GM19468 (cell line): ENCODE measurements around the gene RAD51AP2.
"Not testable (repeated sequence)": the region's sequence is repeated elsewhere in the genome, so short reads cannot be mapped to it uniquely, and the experiment has no call there.

Source experiments
- ATAC-seq: cut with Tn5 transposase; IDR thresholded peaks from one replicate; pipeline ENCODE4 v1.9.1; 2021; ENCODE audit warnings: mild to moderate bottlenecking, moderate library complexity, moderate number of reproducible peaks; ENCODE audit not compliant: unreplicated experiment; ENCODE audit errors: extremely low read depth

RAD51AP2 gene

DNA sequence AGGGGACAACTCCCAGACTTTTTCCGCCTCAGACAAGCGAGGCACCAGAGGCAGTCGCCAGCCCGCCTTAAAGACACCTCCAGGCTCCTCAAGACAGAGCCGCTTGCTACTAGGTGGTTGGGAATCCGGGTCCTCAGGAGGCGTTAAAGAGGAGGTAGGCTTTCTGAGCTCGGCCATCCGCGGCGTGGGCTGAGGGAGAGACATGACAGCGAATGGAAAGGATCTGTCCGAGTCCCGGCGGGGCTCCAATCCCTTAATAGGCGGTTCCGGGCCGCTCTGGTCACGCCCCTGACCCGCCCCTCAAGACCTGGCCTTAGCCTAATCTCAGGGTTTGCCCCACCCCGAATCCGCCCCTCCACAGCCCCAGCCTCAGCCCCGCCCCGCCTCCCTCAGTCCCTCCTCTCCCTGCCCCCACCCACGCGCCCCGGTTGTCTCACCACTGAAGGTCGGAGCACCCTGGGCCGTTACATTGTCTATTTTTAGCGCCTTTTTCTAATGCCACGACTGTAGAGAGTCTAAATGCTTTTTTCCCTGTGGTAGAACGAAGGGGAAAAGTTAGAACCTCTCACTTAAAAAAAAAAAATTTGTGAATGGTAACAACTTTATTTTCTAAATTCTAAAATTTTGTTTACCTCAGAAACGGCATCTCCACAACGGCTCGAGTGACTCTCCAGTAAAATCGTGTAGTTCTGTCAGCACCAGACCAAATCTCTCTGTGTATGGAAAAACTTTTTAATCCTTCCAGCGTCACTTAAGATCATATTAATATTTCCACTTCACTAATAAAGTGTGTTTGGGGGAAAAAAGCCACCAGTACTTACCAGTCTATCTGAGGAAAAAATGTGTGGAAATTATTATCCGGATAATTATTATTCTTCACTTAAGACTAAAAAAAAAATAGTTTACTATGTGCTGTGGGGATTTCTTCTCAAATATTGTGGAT is at the start of gene RAD51AP2:
Gene RAD51AP2, minus strand, starts transcription at position 229 of the 943 bp plus-strand sequence. Its CDS starts 25 bp downstream, at position 204.
- peak; percentile 74 for ATAC-seq

DNA sequence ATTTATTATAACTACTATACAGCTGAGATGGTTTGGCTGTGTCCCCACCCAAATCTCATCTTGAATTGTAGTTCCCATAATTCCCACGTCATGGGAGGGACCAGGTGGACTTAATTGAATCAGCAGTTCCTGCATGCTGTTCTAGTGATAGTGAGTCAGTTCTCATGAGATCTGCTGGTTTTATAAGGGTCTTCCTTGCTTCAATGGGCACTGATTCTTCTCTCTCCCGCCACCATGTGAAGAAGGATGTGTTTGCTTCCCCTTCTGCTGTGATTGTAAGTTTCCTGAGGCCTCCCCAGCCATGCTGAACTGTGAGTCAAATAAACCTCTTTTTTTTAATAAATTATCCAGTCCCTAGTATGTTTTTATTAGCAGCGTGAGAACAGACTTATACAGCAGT is 47.5 kb upstream of the RAD51AP2 start:
- not testable (repeated sequence) for ATAC-seq

DNA sequence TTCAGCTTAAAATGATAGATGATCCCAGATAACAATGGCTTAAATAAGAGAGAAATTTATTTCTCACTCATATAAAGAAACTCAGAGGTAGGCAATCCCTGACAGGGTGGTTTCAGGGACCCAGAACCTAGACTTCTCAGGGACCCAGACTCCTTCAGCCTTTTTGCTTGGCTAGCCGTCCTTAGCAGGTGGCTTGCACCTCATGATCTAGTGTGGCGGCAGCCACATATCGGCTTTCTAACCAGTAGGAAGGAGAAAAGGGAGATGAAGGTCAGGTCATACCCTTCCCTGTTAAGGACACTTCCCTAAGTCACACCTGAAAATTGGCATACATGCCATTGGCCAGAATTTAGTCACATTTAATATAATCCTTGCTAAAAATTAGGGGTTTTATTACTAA is 40.6 kb upstream of the RAD51AP2 start:
- no peak for ATAC-seq

DNA sequence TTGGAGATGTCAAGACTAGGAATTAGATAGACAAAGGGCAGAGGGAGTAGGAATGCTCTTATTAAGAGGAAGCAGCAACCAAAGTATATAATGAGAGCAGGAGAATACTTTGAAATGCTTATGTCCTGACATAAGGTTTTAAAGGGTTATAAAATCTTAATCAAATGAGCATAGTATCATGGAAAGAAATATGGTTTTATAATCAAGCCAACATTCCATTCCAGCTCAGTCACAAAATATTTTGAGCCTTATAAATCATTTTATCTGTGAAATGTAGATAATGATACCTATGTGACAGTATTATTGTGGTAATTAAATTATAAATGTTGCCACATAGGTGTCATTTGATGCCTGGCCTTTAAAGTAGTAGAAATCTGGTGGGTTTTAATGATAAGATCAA is 39.8 kb upstream of the RAD51AP2 start:
- ATAC-seq = no peak

DNA sequence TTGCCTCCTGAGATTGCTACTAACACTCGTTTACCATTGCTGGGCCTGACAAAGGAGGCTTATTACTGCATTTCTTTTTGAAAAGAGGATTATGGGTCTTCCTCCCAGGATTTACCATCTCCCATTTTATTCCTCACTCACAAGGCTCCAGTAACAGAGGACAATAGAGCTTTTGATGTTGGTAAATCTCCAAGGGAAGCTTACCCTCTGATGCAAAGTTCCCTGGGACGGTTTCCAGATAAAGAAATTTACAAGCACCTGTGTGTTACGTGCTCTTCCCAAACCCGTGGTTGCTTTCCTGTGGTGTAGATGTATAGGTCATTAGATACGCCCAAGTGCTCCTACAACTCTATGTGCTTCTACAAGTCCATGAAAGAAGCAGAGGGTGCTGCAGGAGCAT is 39.4 kb upstream of the RAD51AP2 start:
- no peak for ATAC-seq

DNA sequence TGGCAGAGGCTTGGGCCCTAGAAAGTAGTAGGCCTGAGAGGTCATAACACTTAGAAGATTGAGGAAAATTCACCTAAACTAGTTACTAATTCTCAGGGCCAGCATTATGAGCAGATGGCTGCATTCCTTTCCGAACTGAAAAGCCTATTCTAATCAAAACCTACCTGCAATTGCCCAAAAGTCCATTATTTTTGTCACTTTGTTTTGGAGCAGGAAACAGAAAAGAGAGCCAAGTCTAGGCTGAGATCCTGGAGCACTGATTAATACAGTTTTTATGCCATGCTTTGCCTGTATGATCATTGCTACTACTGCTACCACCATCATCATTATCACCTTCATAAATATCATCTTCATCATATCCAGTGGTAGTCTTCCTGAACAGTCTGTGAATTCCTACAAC is 36.9 kb upstream of the RAD51AP2 start:
- no peak for ATAC-seq

DNA sequence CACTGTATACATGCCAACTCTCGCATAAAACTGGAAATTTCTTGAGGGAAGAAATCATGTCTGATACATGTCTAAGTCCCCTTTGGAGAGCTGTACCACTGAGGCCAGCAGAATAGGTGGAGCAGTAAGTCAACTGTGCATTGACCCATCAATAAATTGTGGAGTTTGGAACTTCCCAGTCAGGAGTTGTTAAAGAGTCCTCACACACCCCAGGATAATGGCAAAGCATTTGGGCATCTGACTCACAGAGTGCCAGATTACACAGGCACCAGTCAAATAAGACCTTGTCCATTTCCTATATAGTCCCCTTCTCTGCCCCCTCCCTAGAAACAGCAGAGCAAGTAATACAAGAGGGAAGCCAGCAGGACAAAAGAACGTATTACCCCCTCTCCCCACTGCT is 32.7 kb upstream of the RAD51AP2 start:
- ATAC-seq = no peak

DNA sequence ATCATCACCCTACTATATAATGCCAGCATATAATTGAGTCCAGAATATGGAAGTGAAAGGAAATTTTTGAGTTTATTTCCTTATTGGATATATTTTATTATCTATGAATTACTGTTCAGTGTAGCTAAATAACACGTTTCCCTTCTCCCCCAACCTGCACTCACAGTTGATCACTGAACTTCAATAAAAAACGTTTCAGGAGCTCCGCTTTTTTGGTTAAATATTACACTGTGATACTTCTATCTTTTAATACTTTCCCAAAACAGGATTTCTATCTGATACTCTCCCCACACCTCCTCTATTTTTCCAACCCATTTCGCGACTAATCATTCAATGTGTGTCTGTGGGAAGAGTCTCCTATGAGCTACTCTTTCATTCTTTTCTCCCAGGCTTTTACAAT is 29.5 kb upstream of the RAD51AP2 start:
- no peak for ATAC-seq

DNA sequence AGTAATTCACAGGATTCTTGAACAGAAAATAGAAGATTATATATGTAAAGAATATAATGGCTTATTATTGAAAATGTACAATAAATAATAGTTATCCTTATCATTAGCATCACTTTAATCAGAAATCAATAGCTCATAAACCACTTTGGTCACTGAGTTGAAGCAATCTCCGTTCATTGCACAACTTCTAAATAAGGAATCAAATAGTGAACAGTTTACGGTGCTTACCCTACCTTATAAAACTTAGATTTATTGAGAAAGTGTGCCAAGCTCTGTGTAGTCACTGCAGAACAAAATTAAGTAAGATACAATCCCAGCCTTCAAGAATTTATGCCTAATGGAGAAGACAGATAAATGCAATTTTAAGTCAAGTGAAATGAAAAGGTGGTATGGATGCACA is 29.0 kb upstream of the RAD51AP2 start:
- ATAC-seq = no peak

DNA sequence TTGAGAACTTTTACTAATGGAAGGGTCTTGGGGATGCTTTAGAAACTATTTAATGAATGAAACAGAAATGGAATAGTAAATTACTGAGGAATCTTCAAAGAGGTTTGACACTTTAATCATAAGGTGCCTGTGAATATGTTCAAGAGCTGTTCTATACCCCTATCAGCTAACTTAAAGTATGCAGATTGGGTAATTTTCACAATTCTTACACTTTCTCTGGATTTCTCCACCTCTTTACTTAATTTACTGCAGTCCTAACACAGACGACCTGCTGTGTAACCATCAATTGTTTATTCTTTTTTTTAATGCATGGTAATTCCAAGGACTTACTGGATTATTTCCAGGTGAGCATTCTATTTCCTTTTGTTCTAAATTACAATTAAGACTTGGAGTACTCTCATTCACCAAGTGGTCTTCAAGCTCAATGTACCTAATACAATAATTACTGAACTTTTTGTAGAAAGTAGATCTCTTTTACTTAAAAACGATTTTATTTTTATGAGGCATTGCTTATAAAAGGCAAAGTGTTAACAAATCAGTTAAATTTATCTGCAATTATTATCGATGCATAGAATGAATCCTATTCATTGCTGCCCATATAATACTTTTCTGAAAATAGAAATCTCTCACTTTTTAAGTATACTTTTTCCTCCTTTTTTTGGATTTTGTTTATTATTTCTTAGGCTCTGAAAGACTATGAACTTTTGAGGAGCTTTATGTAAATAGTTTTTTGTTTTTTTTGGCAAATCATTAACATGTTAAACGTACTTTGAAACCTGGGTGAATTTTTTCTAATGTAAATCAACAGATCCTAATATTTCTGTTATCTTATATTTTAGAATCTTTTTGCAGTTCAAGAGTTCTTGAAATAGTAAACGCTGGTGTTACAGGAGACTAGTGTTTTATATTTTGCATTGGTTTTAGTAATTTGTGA is 27.7 kb upstream of the RAD51AP2 start:
- ATAC-seq = no peak

DNA sequence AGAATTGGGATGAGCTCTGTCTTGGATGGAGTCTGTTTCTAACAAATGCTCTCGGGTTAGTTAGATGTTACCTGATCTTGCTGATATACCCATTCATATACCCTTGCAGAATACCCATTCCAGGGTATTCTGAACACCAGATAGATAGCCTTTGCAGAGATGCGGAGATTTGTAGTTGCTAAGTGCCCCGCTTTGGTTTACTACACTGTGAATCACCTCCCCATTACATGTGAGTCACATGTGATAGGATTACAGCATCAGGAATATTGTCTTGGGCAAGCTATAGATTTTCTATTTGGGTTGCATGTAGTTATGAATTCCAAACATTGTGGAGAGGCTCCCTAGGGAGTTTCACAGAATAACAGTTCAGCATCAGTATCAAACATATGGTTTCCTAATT is 26.0 kb upstream of the RAD51AP2 start:
- ATAC-seq = no peak

DNA sequence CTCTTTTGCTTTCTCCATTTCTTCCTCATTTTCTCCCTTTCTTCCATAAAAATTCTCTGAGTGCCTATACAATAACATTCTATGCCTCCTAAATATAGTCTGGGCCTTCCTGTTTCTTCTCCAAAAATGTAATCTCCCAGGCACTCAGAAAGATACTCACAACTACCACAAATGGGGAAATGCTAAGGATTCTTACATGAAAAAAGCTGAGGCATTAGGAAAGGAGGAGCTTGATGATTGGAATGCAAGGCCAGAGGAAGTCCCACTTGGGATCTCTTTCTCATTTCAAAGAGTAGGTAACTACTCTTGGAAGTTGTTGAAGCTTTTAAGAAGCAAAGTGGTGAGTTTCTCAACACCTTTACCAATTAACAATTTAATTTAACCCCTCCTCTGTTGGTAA is 25.6 kb upstream of the RAD51AP2 start:
- ATAC-seq = no peak

DNA sequence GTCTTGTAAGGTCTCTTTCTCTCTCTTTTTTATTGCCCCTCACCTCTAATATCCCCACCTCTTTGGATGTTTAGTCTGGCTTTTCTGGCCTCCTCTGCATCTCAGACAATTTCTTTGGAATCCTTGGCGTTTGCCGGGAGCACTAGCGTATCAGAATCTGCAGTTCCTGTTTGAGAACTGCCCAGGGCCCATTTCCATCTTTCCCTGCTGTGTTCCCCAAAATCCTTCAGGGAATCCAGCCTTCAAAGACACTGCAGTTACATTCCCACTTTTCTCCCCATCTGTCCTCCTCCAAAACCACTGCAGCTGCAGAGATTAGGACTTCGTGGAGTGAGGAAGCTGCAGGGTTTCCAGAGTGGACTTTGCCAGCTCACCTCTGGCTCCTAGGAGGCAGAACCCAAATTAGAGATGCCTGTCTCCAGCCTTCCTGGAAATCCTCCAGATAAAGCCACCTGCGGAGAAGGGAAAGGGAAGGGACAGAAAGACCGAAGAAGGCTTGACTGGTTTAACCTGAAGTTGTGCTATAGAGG is 25.0 kb upstream of the RAD51AP2 start:
- no peak for ATAC-seq

DNA sequence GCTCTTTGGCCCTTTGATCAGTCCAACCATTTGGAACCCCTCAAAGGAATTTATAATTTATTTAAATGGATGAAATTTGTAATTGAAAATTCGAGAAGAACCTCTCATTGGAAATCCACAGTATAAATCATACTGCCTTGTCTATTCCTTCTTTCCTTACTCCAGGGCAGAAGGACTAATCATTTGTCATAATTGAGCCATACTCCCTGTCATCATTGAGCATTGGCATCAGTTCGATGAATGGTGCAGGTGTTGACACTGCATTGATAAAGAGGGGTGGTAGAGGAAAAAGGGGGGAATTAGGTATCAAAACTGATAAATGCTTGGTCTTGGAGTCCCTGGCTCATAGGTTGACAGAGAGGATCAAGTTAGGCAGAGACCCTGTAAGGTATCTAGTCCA is 24.2 kb upstream of the RAD51AP2 start:
- no peak for ATAC-seq

DNA sequence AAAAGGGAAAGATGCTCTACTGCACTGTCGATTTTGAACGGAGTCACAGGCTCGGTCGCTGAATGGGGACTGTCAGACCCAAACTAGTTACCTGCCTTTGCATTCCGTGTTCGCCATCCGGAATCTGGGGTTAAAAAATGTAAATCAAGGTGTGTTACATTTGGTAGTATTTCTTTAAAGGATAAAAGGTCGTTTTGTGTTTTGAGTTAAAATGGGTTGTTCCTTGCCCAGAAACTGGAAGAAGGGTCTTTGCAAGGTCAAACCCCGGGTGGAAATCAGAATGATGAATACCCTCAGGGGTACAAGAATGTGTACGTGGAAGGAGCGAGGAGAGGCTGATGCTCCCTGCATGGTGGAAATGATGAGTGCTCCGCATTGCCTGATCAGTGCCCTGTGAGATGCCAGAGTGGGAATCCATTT is 23.3 kb upstream of the RAD51AP2 start:
- no peak for ATAC-seq

DNA sequence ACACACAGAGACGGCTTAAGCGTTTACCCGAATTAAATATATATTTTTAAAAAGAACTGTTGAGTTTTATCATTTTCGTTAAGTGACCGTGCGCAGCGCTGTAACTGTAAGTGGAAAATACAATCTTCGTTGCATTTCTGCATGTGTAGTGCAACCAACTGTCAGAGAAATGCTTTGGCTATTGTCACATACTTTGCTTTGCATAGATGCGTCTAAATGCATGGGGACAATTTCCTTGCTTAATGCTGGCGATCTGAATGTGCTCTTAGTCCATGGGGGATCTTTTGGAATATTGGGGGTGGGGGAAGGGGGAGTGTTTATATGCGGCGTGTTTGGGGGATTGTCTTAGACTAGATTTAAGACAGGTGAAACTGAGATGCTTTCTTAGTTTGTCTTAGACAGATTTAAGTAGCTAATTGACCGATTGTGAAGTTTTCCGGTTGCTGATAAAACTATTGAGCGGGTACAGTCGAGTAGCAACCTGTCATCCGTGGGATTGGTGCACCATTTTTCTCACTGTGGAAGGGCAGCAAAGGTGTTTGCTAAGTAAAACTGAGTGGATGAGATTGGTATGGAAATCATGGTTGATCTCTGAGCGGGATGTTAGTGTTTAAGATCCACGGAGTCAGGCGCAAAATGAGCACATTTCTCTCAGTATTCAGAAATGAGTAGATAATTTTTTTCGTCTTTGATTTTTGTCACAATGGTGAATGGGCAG is 22.7 kb upstream of the RAD51AP2 start:
- ATAC-seq = no peak

DNA sequence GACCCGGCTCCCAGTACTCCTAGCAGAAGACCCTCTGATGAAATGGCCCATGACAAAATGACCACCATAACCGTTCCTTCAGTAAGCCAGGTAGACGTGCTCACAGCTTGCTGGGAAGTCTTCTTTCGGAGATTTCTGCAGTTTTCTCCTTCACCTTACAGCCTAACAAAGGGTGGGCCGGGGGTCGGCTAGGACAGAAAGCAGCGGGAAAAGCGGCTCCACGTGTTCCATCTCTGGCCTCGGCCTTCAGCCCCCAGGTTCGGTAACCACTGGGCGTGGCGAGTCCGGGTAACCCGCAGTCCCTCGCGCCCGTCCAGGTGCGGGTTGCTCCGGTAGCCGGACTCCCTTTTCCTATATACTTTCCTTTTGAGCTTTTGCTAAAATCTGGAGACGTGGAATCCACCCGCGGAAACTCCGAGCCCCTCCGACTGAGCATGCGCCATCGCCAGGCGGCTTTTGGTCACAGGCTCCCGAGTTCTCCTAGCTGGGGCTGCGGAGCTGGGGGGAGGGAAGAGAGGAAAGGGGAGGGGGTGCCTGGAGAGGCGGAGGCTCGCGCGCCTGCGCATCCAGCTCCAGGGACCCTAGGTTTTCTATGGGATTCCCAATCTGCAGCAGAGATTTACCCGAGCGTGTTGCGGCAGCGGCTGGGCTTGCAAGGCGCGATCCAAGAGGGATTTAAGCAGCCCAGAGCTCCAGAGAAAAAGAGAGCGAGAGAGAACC is 22.0 kb upstream of the RAD51AP2 start, which contains the start of gene VSNL1:
Gene VSNL1, plus strand, starts transcription at position 604 of the 720 bp plus-strand sequence. CDS start 51,379 bp downstream, outside the sequence.
- ATAC-seq = no peak

DNA sequence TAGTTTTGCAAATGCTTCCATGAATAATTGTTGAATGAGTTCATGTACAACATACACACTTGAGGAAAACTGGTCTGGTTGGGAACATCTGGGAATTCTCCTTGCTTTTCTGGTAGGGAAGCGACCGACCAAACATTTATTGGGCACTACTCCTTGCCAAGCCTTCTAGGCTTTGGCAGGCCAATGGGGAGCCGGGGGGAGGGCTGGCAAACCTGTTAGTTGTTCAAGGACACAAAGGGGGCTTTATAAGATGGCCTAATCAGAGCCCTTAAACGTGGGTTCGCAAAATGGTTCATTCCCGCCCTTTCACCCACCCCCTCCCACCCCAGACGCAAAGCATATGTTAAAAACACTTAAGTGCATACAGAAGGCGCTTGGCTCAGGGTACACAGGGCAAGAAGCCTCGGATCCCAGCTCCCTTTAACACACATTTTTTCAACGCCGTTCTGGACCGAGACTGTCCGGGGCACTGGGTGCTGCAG is 21.4 kb upstream of the RAD51AP2 start:
- ATAC-seq = no peak
